Activated CD8-positive, alpha-beta memory T cell treated with anti-CD3 and anti-CD28 coated beads, Interleukin-2, amount 10 ng/mL, durations not matched to agents 7 days and 5 days (primary cell): ENCODE data around the gene BRD7. TPM values are rescaled to one million over a fixed set of nuclear protein-coding genes. Genes with fewer than 3 reads are reported as not detected.

Experiments
- ATAC-seq: fragments of 150-1000 bp; cut with Tn5 transposase; one replicate; pipeline ENCODE4 v1.10.0; 2021; ENCODE audit warnings: moderate library complexity
- CTCF ChIA-PET: fragments of 350-600 bp; sonication (Branson Sonifier 250); formaldehyde crosslinking; loops from one replicate; lab custom pipeline; 2021; ENCODE audit warnings: antibody characterized with exemption; lab: Charles Lee
- DNase-seq: peaks from one replicate; pipeline ENCODE4 v3.0.0-alpha.2; 2020
- H3K27ac Mint-ChIP-seq: one replicate; pipeline ENCODE4 v1.8.0; 2021; ENCODE audit warnings: mild to moderate bottlenecking, mixed read lengths
- H3K27me3 Mint-ChIP-seq: one replicate; pipeline ENCODE4 v1.8.0; 2021; ENCODE audit warnings: mixed read lengths
- H3K36me3 Mint-ChIP-seq: one replicate; pipeline ENCODE4 v1.8.0; 2021; ENCODE audit warnings: mild to moderate bottlenecking, mixed read lengths
- H3K4me1 Mint-ChIP-seq: one replicate; pipeline ENCODE4 v1.8.0; 2021; ENCODE audit warnings: mixed read lengths
- H3K4me3 Mint-ChIP-seq: one replicate; pipeline ENCODE4 v1.8.0; 2021; ENCODE audit warnings: mild to moderate bottlenecking, moderate library complexity, mixed read lengths
- H3K9me3 Mint-ChIP-seq: one replicate; pipeline ENCODE4 v1.8.0; 2022; ENCODE audit warnings: low read depth, mixed read lengths
- total RNA-seq, 2 experiments: library from RNA; stranded (reverse); gene quantifications; one replicate each; pipeline ENCODE4 v1.2.3, GENCODE V29; 2021

The BRD7 gene
- total RNA-seq, 2 experiments from 2014 or later: 85.0 to 102 TPM

DNA sequence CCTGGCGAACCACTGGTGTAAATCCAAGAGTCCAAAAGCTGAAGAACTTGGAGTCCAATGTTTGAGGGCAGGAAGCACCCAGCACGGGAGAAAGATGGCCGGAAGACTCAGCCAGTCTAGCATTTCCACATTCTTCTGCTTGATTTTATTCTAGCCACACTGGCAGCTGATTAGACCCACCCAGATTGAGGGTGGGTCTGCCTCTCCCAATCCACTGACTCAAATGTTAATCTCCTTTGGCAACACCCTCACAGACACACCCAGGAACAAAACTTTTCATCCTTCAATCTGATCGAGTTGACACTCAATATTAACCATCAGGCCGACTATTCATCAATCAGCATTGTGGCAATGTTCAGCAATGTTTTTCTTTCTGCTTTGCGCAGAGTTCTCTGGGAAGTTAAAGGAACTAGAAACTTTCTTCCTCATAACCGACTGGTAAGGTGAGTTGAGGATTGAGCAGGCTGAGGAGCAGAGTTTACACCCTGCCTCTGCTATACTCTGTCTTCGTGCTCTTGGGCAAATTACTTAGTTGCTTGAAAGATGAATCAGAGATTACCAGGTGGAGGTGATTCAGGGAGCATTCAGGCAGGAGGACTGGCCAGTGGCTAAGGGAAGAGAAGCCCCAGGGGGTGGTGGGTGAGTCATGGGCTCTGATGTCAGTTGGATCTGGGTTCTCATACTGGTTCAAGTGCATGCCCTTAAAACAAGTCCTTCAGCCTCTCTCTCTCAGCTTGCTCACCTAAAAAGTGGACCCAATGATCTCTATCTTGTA lies 28.2 kb upstream of the BRD7 start:
- CTCF ChIA-PET: no interaction called here
- ATAC-seq (no peak), DNase-seq (no peak)
- H3K36me3 Mint-ChIP-seq: no peaks in the 10 kb centered on the region
- H3K4me3 Mint-ChIP-seq: no peak overlapping the region
- H3K9me3 Mint-ChIP-seq: no peaks in the 10 kb centered on the region
- no peaks in the 10 kb centered on the region for H3K27me3 Mint-ChIP-seq
- H3K27ac Mint-ChIP-seq: no peak overlapping the region
- H3K4me1 Mint-ChIP-seq: peaks cover 3% of the 10 kb centered on the region

DNA sequence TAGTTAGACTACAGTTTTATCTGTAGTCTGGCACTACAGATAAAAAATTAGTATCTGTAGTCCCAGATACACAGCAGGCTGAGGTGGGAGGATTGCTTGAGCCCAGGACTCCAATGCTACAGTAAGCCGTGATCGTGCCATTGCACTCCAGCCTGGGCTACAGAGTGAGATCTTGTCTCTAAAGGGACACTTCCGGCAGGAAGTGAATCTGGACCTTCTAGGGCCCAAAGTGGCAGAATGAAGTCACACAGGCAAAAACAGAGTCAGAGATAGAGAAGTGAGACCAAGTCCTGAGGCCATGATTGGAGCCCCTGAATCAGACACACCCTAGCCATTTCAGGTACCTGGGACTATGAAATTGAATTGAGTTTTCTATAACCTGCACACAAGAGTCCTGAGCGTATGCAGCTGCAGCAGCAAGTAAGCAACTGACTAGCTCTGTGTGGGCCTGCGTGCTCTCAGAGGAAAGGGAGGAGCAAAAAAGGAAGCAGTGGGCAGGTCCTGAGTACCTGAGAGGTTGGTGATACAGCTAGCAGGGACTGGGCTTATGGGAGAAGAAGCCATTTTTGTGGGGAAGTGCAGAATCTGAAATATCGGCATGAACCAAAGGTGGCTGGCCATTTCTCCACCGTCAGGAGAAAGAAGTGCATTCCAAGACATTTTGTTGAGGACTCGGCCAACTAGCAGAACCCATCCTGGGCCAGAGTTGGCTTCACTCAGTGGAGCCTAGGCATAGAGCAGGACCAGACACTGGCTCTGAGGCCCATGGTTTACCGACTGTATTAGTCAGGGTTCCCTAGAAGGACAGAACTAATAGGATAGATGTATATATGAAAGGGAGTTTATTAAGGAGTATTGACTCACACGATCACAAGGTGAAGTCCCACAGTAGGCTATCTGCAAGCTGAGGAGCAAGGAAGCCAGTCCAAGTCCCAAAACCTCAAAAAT lies 27.2 kb upstream of the BRD7 start:
- Mint-ChIP-seq H3K9me3 (no peaks in the 10 kb centered on the region), H3K4me1 (peaks cover 3% of the 10 kb centered on the region), H3K4me3 (no peak overlapping the region), H3K27me3 (no peaks in the 10 kb centered on the region), H3K36me3 (no peaks in the 10 kb centered on the region), H3K27ac (no peak overlapping the region)
- ATAC-seq: no peak
- CTCF ChIA-PET: no interaction called here
- DNase-seq: peak; percentile 28

DNA sequence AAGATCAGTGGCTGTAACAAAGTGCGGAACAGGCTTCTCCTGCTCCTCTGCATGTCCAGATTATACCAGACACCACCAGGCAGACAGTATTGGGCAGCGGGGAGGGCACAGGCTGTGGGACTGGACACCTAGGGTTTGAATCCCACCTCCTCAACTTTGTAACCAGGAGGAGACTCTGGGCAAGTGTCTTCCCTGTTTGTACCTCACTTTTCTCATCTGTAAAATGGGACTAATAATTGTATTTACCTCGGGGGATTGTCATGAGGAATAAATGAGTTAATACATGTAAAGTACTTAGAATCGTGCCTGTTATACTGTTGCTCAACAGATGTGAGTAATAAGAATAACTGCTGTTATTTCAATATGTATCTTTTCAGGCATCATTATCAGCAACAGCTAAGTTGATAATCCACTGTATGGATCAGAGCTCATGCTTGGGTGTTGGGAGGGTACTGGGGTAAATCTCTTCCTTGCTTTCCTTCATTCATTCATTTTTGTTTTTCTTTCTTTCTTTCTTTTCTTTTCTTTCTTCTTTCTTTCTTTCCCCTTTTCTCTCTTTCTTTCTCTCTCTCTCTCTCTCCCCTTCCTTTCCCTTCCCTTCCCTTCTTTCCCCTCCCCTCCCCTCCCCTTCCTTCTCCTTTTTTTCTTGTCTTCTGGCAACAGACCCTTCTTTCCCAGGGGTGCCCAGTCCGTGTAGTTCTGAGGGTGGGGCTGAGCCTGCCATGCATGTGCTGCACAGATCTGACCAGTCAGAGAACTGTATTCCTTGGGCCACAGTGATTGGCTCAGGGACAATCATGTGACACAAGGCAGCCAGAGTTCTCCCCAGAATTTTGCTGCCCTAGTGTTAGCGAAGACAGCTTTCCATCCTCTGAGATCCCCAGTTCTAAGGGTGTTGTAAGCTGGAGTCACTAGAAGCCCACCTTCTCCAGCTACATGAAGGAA lies 25.3 kb upstream of the BRD7 start:
- Mint-ChIP-seq H3K9me3 (no peaks in the 10 kb centered on the region), H3K27me3 (no peaks in the 10 kb centered on the region), H3K36me3 (no peaks in the 10 kb centered on the region), H3K27ac (no peak overlapping the region), H3K4me1 (peaks cover 3% of the 10 kb centered on the region), H3K4me3 (no peak overlapping the region)
- CTCF ChIA-PET: no interaction called here
- ATAC-seq: no peak
- DNase-seq: peak; percentile 21

DNA sequence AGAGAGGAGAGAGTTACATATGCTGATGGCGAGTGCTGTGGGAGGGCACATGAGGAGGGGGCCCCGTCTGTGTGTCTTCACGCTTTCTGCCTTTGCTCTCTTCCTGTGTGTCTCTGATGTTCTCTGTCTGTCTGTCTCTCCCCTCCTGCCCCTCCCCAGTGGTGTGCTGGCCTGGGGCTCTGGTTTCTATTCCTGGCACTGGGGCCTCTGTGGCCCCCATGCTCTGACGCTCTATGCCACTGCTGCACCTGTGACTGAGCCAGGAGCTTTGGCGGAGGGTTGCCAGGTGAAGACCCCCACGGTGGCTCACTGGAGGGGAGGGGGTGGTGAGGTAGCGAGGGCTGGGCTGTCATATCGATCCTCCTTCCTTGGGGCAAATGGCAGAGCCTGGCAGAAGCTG lies 24.6 kb upstream of the BRD7 start:
- Mint-ChIP-seq H3K27me3 (no peaks in the 10 kb centered on the region), H3K9me3 (no peaks in the 10 kb centered on the region), H3K36me3 (no peaks in the 10 kb centered on the region), H3K4me3 (no peak overlapping the region), H3K27ac (no peak overlapping the region), H3K4me1 (peaks cover 3% of the 10 kb centered on the region)
- CTCF ChIA-PET: no interaction called here
- ATAC-seq (no peak), DNase-seq (peak; percentile 9)

DNA sequence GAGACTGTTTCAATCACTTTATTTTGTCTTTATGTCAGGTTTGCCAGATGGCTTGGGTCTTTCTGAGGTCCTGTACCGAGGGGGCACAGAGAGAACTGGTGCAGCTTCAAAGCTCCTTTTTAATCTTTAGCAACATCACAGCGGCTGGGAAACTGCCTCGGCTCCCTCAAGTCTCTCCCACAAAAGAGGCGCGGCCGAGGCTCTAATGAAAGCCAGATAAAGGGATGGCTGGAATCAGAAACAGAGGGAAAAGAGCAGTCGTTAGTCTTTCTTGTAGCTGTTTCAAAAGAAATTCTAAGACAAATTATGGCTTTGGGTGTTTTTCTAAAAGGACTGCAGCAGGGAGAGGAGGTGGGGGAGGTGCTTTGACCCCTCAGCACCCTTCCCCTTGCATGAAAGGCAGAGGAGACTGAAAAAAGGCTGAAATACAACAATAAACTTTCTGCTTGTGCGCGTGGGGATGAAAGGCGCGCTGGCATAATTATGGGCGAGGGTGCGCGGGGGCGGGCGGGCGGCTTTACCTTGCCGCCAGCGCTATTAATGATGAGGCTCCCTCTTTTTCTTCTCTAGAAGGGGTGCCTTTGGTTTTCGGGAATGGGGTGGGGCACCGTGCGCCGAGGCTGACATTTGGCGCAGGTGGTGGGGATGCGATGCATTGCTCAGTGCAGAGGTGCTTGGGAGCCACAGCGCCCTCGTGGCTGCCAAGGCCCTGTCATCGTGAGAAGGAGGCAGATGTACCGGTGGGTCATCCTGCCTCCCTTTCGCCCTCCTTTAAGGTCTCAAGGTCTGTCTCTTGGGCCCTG lies 22.3 kb upstream of the BRD7 start:
- H3K36me3 Mint-ChIP-seq: no peaks in the 10 kb centered on the region
- no peaks in the 10 kb centered on the region for H3K9me3 Mint-ChIP-seq

DNA sequence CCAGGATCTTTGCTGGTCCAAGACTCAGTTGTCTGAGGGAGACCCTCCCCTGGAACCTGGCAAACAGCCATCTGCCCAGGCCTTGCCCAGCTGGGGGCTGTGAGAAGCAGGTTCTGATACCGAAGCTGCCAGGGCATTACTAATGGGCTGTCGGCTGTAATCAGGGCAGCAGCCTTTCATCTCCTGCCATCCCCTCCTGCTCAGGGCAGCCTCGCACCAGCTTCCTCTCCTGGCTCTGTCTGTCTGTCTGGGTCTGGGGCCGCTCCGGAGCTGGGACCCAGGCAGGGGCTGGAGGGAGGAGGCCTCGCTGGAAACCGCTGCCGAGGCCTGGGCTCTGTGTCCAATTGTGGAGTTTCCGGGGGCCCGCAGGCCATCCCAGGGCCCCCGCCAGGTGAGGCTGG lies 21.6 kb upstream of the BRD7 start:
- Mint-ChIP-seq H3K36me3 (no peaks in the 10 kb centered on the region), H3K4me1 (no peaks in the 10 kb centered on the region), H3K27ac (no peak overlapping the region), H3K27me3 (no peaks in the 10 kb centered on the region), H3K4me3 (no peak overlapping the region), H3K9me3 (no peaks in the 10 kb centered on the region)
- DNase-seq (no peak), ATAC-seq (no peak)
- CTCF ChIA-PET: interaction anchor here (1.1 kb wide), 1 partner anchor 415 kb away, joined by 3 read pairs; no protein-coding TSS in a partner anchor

More for the DNA sequence above, 22.3 kb upstream of the BRD7 start:
- H3K4me1 Mint-ChIP-seq: peaks cover 3% of the 10 kb centered on the region
- no peak overlapping the region for H3K4me3 Mint-ChIP-seq
- ATAC-seq: no peak
- CTCF ChIA-PET: interaction anchor here (1.1 kb wide), 1 partner anchor 414 kb away, joined by 3 read pairs; no protein-coding TSS in a partner anchor
- DNase-seq: no peak
- H3K27ac Mint-ChIP-seq: no peak overlapping the region
- no peaks in the 10 kb centered on the region for H3K27me3 Mint-ChIP-seq

DNA sequence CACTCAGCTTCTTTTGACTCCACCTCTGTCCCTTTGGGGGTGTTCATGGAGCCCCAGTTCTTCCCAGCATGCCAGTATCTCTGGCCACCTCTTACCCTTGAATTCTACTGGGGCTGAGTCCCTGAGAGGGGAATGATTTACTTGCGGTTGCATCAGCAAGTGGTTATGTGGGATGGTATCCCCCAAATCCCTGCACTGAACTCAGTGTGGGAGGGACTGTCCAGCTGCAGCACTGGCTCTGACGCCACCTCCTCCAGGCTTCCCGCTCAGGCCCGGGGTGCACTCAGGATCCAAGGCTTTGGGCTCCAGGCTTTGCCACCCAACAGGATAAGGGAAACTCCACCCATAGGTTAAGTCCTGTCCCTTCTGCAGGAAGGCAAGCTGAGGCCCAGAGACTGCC lies 21.1 kb upstream of the BRD7 start:
- CTCF ChIA-PET: interaction anchor here (0.7 kb wide), 1 partner anchor 169 kb away, joined by 3 read pairs; no protein-coding TSS in a partner anchor
- Mint-ChIP-seq H3K4me3 (no peak overlapping the region), H3K9me3 (no peaks in the 10 kb centered on the region), H3K36me3 (no peaks in the 10 kb centered on the region), H3K27ac (no peak overlapping the region), H3K27me3 (no peaks in the 10 kb centered on the region), H3K4me1 (no peaks in the 10 kb centered on the region)
- ATAC-seq: no peak
- no peak for DNase-seq

DNA sequence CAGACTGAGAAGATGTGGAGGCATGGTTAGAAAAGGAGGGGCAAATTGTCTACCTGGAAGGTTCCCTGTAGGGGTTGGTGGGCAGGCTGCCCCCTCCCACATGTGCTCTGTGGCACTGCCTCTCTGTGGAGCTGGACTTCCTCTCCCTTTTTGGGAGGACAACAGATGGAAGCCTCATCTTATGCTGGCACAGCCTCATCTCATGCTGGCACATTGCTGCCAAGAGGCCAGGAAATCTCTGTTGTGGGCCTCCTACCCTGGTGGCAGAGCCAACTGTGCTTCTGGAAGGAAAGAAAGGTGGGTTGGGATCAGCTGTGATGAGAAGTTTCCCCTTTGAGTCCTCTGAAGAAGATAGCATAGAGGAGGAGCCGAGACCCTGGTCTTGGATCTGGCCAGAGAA lies 19.7 kb upstream of the BRD7 start:
- CTCF ChIA-PET: interaction anchor here (1.7 to 2.2 kb wide), 2 partner anchors 276 to 418 kb away, joined by 5 to 6 read pairs; no protein-coding TSS in a partner anchor
- DNase-seq (no peak), ATAC-seq (no peak)
- Mint-ChIP-seq H3K27ac (no peak overlapping the region), H3K36me3 (no peaks in the 10 kb centered on the region), H3K4me1 (no peaks in the 10 kb centered on the region), H3K27me3 (no peaks in the 10 kb centered on the region), H3K4me3 (no peak overlapping the region), H3K9me3 (no peaks in the 10 kb centered on the region)

DNA sequence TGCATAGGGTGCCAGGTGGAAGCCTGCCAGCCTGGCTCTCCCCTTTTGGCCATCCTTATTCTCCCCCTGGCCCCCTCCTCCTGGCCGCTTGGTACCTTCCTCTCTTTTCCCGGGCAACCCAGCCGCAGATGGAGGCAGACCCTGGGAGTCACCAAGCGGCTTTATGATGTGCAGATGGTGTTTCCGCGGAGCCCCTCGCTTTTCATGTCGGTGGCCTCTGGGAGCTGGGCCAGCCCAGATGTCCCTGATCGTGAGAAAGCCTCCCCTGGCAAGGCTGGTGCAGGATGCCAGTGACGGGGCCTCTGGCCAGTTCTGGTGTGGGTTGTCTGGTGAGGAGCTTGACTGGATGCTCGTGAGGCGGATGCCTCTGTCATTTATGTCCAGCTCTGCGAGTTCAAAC lies 18.0 kb upstream of the BRD7 start:
- Mint-ChIP-seq H3K9me3 (no peaks in the 10 kb centered on the region), H3K4me3 (no peak overlapping the region)

DNA sequence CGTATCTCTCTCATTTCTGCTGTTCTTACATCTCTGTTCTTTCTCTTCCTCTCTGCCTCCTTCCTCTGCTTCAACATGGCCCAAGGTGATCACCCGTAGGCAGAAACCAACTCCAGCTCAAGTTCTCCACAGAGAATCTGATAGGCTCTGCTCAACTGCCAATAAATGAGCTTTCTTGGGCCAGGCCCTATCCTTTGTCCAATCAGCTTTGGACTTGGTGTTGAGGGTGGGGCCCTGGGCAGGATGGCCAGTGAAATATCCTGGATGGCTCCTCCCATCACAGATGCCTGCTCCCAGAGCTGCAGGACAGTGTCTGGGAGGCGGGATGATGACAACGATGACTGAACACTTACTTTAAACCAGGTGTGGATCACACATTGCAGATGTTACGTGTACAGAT lies 17.4 kb upstream of the BRD7 start:
- no peaks in the 10 kb centered on the region for H3K9me3 Mint-ChIP-seq
- H3K4me1 Mint-ChIP-seq: no peaks in the 10 kb centered on the region
- H3K4me3 Mint-ChIP-seq: no peak overlapping the region
- H3K36me3 Mint-ChIP-seq: no peaks in the 10 kb centered on the region
- H3K27me3 Mint-ChIP-seq: no peaks in the 10 kb centered on the region
- DNase-seq (no peak), ATAC-seq (no peak)
- CTCF ChIA-PET: no interaction called here
- no peak overlapping the region for H3K27ac Mint-ChIP-seq

More for the DNA sequence above, 18.0 kb upstream of the BRD7 start:
- H3K36me3 Mint-ChIP-seq: no peaks in the 10 kb centered on the region
- no peaks in the 10 kb centered on the region for H3K27me3 Mint-ChIP-seq
- no peak overlapping the region for H3K27ac Mint-ChIP-seq
- CTCF ChIA-PET: interaction anchor here (2.2 kb wide), 1 partner anchor 419 kb away, joined by 5 read pairs; no protein-coding TSS in a partner anchor
- H3K4me1 Mint-ChIP-seq: no peaks in the 10 kb centered on the region
- ATAC-seq (no peak), DNase-seq (no peak)

DNA sequence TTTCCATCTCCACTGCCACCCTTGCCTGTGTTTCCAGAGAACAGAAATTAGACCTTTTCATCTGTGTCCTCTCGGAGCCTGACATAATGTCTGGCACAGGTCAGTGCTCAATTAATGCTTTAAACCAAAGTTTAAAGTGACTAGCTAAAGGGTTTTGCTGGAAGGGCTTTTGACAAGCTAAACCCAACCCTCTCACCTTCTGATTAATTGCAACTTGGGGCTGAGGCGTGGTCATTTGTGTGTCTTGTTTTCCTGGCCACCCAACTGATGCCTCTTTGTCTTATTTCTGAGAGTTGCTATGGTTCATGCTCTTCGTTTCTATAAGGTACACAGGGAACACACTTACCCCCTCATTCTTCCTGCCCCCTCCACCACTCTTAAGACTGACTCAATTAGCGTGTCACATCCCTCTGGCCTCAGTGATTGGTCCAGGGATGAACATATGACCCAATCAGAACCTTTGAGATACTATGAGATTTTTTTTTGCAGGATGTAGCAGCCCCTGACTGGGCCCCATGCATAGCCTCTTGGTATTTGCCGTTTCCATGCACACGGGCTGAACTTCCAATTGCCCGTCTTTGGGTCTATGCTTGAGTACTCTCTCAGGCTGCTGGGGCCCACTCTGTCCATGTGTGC lies 15.8 kb upstream of the BRD7 start:
- no peak for ATAC-seq
- H3K36me3 Mint-ChIP-seq: no peaks in the 10 kb centered on the region
- no peaks in the 10 kb centered on the region for H3K4me1 Mint-ChIP-seq
- H3K4me3 Mint-ChIP-seq: no peak overlapping the region
- CTCF ChIA-PET: no interaction called here
- no peaks in the 10 kb centered on the region for H3K9me3 Mint-ChIP-seq
- H3K27ac Mint-ChIP-seq: no peak overlapping the region
- no peaks in the 10 kb centered on the region for H3K27me3 Mint-ChIP-seq
- DNase-seq: no peak
